ENCODE results near the gene ASXL3.

Gene ASXL3

GRCh38 chr18:33606621-33607020 lies 28.6 kb downstream of the ASXL3 start:
- H2AFZ ChIP-seq (ENCODE audit: low read depth, low read length, severe bottlenecking), result no peak overlapping the region
- H3K4me2 ChIP-seq (ENCODE audit: low read depth, low read length, poor library complexity, severe bottlenecking), result no peak overlapping the region
- H3K36me3 ChIP-seq (ENCODE audit: low read length), result no peaks in the 10 kb centered on the region
- no peak overlapping the region for H3K9ac ChIP-seq (ENCODE audit: low read length)
- no peak overlapping the region for H3K4me3 ChIP-seq (ENCODE audit: insufficient read depth, low read length, poor library complexity, severe bottlenecking)
- no peaks in the 10 kb centered on the region for H4K20me1 ChIP-seq (ENCODE audit: low read depth, low read length)
- no peaks in the 10 kb centered on the region for H3K79me2 ChIP-seq (ENCODE audit: insufficient read depth, low read length)
- H3F3A ChIP-seq (ENCODE audit: insufficient read depth), result no peaks in the 10 kb centered on the region
- H3K9me2 ChIP-seq (replicated peaks; ENCODE audit: insufficient read depth, low read length), result no peaks in the 10 kb centered on the region
- no peaks in the 10 kb centered on the region for H3K9me3 ChIP-seq (ENCODE audit: insufficient read depth, low read length)
- no peaks in the 10 kb centered on the region for H3K27me3 ChIP-seq (ENCODE audit: low read length)
- no peak overlapping the region for H3K27ac ChIP-seq (ENCODE audit: low read depth, low read length)
- TF ChIP-seq EZH2phosphoT487 (conservative IDR thresholded peaks at IDR 0.05; ENCODE audit: low read length) (no peak), CTCF (IDR thresholded peaks at IDR 0.05; ENCODE audit: insufficient read depth, low read length, poor library complexity, severe bottlenecking) (no peak)

DNA sequence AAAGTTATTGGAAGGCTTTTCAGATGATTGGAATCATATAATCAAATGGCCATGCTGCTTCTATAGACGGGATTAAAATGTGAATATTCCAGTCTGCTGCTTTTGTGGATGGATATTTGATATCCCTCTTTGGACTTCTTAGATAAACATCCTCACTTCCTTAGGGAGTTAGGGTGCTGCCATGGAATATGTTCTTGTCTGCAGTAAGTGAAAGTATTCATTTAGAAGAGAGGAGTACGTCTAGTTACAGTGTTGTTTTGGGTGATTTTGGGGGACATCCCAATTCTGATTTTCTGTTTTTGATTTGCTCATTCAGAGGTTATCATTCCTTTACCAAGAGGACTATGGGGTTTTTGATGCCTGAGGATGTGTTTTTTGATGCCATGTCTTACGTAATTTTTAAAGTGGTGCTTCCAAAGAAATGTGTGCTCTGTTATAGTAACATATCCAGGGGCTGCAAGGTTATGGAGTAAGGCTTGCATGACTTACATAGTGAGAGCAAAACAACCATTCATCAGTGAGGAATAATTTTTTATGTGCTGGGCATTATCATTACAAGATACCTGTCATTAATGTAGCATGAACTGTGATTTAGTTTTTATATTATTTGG lies 33.6 kb downstream of the ASXL3 start:
- Histone ChIP-seq H3K4me2 (ENCODE audit: low read depth, low read length, poor library complexity, severe bottlenecking) (no peak overlapping the region), H3K9me3 (ENCODE audit: insufficient read depth, low read length) (no peaks in the 10 kb centered on the region)
- no peak for TF ChIP-seq CTCF (IDR thresholded peaks at IDR 0.05; ENCODE audit: insufficient read depth, low read length, poor library complexity, severe bottlenecking)
- no peak for TF ChIP-seq EZH2phosphoT487 (conservative IDR thresholded peaks at IDR 0.05; ENCODE audit: low read length)

DNA sequence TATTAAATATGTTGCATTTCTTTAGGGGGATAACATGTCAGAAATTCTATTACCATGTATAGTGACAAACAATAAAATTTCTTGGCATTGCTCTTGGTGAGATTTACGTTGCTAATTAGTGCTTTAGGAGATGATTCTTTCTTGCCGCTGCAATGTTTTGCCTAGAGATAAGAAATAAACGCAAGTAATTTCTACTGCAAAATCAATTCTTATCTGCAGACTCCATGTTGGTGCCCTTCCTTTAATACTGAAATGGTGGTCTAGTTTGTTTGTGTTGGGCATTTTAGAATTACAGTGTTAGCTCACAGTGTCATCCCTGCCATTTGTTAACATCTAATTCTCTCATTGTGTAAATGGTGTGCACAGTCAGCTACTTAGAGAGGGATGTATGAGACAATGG lies 34.6 kb downstream of the ASXL3 start:
- no peaks in the 10 kb centered on the region for H3K36me3 ChIP-seq (ENCODE audit: low read length)
- no peak overlapping the region for H3K4me2 ChIP-seq (ENCODE audit: low read depth, low read length, poor library complexity, severe bottlenecking)
- no peaks in the 10 kb centered on the region for H3K27me3 ChIP-seq (ENCODE audit: low read length)
- no peak overlapping the region for H3K9ac ChIP-seq (ENCODE audit: low read length)
- no peak overlapping the region for H3K27ac ChIP-seq (ENCODE audit: low read depth, low read length)
- no peak overlapping the region for H2AFZ ChIP-seq (ENCODE audit: low read depth, low read length, severe bottlenecking)
- H3K4me3 ChIP-seq (ENCODE audit: insufficient read depth, low read length, poor library complexity, severe bottlenecking), result no peak overlapping the region
- H3K9me2 ChIP-seq (replicated peaks; ENCODE audit: insufficient read depth, low read length), result no peaks in the 10 kb centered on the region
- no peaks in the 10 kb centered on the region for H3K79me2 ChIP-seq (ENCODE audit: insufficient read depth, low read length)
- H3K9me3 ChIP-seq (ENCODE audit: insufficient read depth, low read length), result no peaks in the 10 kb centered on the region
- H4K20me1 ChIP-seq (ENCODE audit: low read depth, low read length), result no peaks in the 10 kb centered on the region
- H3F3A ChIP-seq (ENCODE audit: insufficient read depth), result no peaks in the 10 kb centered on the region
- TF ChIP-seq CTCF (IDR thresholded peaks at IDR 0.05; ENCODE audit: insufficient read depth, low read length, poor library complexity, severe bottlenecking), result no peak
- no peak for TF ChIP-seq EZH2phosphoT487 (conservative IDR thresholded peaks at IDR 0.05; ENCODE audit: low read length)

More for the DNA sequence above, 33.6 kb downstream of the ASXL3 start:
- no peaks in the 10 kb centered on the region for H3K27me3 ChIP-seq (ENCODE audit: low read length)
- H2AFZ ChIP-seq (ENCODE audit: low read depth, low read length, severe bottlenecking), result no peak overlapping the region
- H3K9me2 ChIP-seq (replicated peaks; ENCODE audit: insufficient read depth, low read length), result no peaks in the 10 kb centered on the region
- H3F3A ChIP-seq (ENCODE audit: insufficient read depth), result no peaks in the 10 kb centered on the region
- no peaks in the 10 kb centered on the region for H4K20me1 ChIP-seq (ENCODE audit: low read depth, low read length)
- H3K79me2 ChIP-seq (ENCODE audit: insufficient read depth, low read length), result no peaks in the 10 kb centered on the region
- H3K9ac ChIP-seq (ENCODE audit: low read length), result no peak overlapping the region
- H3K4me3 ChIP-seq (ENCODE audit: insufficient read depth, low read length, poor library complexity, severe bottlenecking), result no peak overlapping the region
- no peaks in the 10 kb centered on the region for H3K36me3 ChIP-seq (ENCODE audit: low read length)
- H3K27ac ChIP-seq (ENCODE audit: low read depth, low read length), result no peak overlapping the region
